Neural crest cell (in vitro differentiated cells): ENCODE data around the gene NR2F2. TPM values are rescaled to one million over a fixed set of nuclear protein-coding genes. Genes with fewer than 3 reads are reported as not detected.

ENCODE experiments used
- DNase-seq: peaks from one replicate; pipeline ENCODE4 v3.0.0; 2021; ENCODE audit warnings: low read depth, mixed read lengths, low spot score
- H3K27ac Mint-ChIP-seq: one replicate; pipeline ENCODE4 v1.8.0; 2021; ENCODE audit warnings: mild to moderate bottlenecking, mixed read lengths; ENCODE audit not compliant: unreplicated experiment
- H3K27me3 Mint-ChIP-seq: 2 replicates; pipeline ENCODE4 v1.8.0; 2021; ENCODE audit warnings: low read depth, mild to moderate bottlenecking, mixed read lengths
- H3K36me3 Mint-ChIP-seq: 2 replicates; pipeline ENCODE4 v1.8.0; 2021; ENCODE audit warnings: low read depth, mild to moderate bottlenecking, mixed read lengths
- H3K4me1 Mint-ChIP-seq: 2 replicates; pipeline ENCODE4 v1.8.0; 2021; ENCODE audit warnings: mixed read lengths
- H3K4me3 Mint-ChIP-seq: one replicate; pipeline ENCODE4 v1.8.0; 2021; ENCODE audit warnings: mild to moderate bottlenecking, mixed read lengths
- H3K9me3 Mint-ChIP-seq: 2 replicates; pipeline ENCODE4 v1.8.0; 2021; ENCODE audit warnings: mixed read lengths
- total RNA-seq: library from RNA; stranded (reverse); gene quantifications from 2 replicates; pipeline ENCODE4 v1.2.1, GENCODE V29; 2021
- TF ChIP-seq, protein P1 (sequence below): fragments of 200-600 bp; sonication (generic); conservative IDR thresholded peaks from 2 replicates; pipeline ENCODE4 v1.5.0; 2021; ENCODE audit warnings: antibody characterized with exemption, mild to moderate bottlenecking

The NR2F2 gene
- total RNA-seq, 1 donor from 2014 or later, result 147 TPM

DNA sequence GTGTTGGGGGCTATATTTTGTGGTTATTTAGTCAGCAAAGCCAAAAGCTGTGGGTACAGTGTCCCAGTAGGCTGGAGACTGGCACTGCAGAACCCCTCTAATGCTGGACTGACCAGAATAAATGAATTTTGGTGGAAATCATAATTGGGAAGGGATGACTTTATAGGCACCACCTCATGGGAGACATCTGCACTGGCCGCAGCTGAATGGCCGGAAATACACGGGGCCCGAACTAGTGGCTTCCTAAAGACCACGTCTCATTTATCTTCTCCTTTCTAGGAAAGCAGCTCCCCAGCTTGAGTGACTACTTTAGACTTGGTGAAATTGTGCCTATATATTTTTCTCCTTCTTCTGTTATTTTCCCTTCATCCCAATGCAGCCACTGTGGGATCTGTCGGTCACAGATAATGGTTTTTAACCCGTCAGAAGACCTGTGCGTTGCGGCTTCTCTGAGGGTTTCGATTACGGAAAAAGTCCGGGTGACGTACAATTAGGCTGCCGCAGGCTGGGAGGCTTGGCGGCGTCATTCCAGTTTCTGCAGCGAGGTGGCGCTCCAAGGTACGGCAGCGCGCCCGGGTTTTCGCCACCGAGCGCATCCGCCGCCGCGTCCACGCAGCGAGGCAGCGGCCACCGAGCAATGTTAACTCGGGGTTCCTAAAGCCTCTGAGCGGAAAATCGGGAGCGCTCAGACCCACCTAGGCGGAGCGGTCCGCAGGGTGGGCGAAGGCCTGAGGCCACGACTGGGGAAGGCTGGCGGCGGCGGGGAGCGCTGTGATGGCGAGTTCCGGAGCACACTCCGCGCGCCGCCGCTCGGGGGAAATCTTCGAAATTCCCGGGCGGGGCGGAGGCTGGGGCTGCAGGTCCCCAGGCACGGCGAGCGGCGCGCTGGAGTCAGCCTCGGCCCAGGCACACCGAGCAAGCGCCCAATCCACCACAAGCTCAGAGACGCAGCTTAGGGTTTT lies 26.3 kb downstream of the NR2F2 start:
- H3K27ac Mint-ChIP-seq, result peak overlapping the region; percentile 72
- peak; percentile 96 for DNase-seq
- H3K9me3 Mint-ChIP-seq, result no peaks in the 10 kb centered on the region
- no peaks in the 10 kb centered on the region for H3K36me3 Mint-ChIP-seq
- H3K4me3 Mint-ChIP-seq, result no peak overlapping the region
- H3K4me1 Mint-ChIP-seq, result peaks cover 65% of the 10 kb centered on the region
- TF ChIP-seq, protein P1, sequence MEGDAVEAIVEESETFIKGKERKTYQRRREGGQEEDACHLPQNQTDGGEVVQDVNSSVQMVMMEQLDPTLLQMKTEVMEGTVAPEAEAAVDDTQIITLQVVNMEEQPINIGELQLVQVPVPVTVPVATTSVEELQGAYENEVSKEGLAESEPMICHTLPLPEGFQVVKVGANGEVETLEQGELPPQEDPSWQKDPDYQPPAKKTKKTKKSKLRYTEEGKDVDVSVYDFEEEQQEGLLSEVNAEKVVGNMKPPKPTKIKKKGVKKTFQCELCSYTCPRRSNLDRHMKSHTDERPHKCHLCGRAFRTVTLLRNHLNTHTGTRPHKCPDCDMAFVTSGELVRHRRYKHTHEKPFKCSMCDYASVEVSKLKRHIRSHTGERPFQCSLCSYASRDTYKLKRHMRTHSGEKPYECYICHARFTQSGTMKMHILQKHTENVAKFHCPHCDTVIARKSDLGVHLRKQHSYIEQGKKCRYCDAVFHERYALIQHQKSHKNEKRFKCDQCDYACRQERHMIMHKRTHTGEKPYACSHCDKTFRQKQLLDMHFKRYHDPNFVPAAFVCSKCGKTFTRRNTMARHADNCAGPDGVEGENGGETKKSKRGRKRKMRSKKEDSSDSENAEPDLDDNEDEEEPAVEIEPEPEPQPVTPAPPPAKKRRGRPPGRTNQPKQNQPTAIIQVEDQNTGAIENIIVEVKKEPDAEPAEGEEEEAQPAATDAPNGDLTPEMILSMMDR, result peak; percentile 99
- peaks cover 67% of the 10 kb centered on the region for H3K27me3 Mint-ChIP-seq

DNA sequence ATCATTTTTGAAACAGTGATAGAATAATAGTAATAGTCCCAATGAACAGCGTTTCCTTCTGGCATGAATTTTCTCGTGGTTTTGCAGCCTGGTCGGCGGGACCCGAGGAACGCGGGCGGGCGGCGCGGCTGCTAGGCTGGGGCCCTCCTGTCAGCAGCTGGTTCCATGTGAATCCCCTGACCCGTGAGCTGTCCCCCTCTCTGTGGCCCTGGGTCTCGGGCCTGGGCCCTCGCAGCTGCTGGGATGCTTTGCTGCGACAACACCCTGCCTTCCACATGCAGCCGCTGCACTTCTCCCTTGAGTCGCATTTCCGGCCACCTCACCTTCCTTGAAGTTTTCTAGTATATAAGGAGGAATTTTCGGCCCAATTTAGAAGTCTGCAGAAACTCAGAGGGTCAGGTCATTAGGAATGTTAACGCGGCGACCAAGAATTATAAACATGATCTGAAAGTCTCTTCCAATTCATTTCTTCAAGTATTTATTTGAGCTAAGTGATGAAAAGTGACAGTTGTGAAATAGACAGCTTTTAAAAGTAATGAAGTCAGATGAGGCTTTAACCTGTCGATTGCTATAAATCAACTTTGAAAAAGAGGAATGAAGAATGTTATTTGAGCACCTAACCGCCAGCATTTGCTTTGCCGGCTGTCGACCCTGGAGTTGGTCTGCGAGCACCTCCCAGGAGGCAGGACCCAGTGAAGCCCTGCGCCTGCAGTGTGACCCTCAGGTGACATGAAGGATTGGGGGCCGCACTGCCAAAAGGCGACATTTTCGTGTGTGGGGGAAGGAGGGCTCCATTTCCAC lies 27.7 kb downstream of the NR2F2 start:
- peak overlapping the region; percentile 51 for H3K27ac Mint-ChIP-seq
- no peaks in the 10 kb centered on the region for H3K9me3 Mint-ChIP-seq
- no peak for DNase-seq

GRCh38 chr15:96358821-96359615 lies 28.5 kb downstream of the NR2F2 start:
- no peak for DNase-seq

More for the DNA sequence above, 27.7 kb downstream of the NR2F2 start:
- no peak overlapping the region for H3K4me3 Mint-ChIP-seq
- H3K27me3 Mint-ChIP-seq, result peaks cover 70% of the 10 kb centered on the region
- no peaks in the 10 kb centered on the region for H3K36me3 Mint-ChIP-seq
- TF ChIP-seq, protein P1, result no peak
- peaks cover 65% of the 10 kb centered on the region for H3K4me1 Mint-ChIP-seq

DNA sequence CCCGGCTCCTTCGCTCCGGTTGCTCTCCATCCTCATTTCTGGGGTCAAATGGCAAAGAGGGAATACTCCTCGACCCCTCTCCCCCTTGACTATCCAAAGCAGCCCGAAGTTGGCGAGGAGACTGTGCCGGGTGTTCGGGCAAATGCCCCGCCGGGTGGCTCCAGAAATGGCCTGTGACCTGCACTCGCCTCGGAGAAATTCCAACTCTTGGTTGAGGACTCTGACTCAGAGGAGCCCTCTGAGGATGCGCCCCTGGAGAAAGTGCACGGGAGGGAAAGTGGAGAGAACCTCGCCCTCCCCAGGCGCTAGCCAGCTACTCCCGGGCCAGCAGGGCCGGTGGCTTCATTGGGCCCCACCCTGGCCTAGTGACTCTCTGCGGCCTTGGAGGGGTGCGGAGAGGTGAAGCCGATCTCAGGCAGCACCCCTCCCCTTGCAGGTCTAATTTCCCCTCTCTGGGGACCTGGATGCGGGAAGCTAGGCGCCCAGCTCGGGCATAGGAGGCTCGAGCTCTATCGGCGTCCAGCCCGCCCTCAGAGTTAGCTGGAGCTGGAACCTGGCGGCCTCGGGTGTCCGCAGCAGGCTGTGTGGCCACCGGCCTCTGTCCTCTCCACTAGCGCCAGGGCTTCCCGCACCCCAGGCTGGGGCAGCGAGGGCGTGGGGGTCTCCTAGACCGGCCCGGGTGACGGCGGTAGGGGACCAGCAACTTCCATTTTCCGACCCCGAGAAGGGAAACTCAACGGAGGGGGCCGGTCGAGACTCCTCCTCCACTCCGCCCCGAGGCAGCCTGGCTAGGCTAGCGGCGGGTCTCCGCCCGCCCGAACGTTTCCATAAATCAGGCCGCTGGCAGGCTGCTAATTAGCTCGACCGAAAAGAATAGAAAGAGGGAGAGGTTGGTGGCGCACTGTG lies 29.4 kb downstream of the NR2F2 start:
- TF ChIP-seq, protein P1, result no peak
- H3K27me3 Mint-ChIP-seq, result peaks cover 83% of the 10 kb centered on the region
- peaks cover 70% of the 10 kb centered on the region for H3K4me1 Mint-ChIP-seq
- H3K36me3 Mint-ChIP-seq, result no peaks in the 10 kb centered on the region
- H3K4me3 Mint-ChIP-seq, result no peak overlapping the region
- DNase-seq, result no peak
- H3K27ac Mint-ChIP-seq, result peak overlapping the region; percentile 54
- no peaks in the 10 kb centered on the region for H3K9me3 Mint-ChIP-seq

More at GRCh38 chr15:96358821-96359615, 28.5 kb downstream of the NR2F2 start:
- peaks cover 74% of the 10 kb centered on the region for H3K27me3 Mint-ChIP-seq
- peaks cover 65% of the 10 kb centered on the region for H3K4me1 Mint-ChIP-seq
- TF ChIP-seq, protein P1, result no peak
- no peaks in the 10 kb centered on the region for H3K36me3 Mint-ChIP-seq
- H3K9me3 Mint-ChIP-seq, result no peaks in the 10 kb centered on the region
- peak overlapping the region; percentile 54 for H3K27ac Mint-ChIP-seq
- H3K4me3 Mint-ChIP-seq, result no peak overlapping the region
